Effector CD4-positive, alpha-beta T cell (primary cell): Measurements from ENCODE around the gene SPATS2L.
A peak's percentile ranks its signal among the peaks of the same experiment; 100 is the strongest.

Experiments used
- DNase-seq: peaks from one replicate; pipeline ENCODE4 v3.0.0-alpha.2; 2020

SPATS2L gene

DNA sequence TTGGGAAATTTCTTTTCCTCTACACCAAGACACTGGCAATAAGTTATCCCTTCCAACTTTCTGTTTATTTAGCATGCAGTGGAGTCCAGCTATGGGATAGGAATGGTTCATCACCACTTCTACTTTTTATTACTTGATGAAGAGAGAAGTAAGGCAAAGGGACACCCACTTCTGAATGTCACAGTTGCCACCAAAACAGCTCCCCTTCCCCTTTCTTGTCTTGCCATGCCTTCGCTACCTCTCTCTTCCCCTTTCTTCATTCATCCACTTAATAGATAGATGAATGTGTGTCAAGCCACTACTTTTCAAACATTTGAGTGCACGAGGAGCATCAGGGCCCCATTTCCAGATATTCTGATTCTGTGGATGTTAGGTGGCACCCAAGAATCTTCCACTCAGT lies 143.8 kb downstream of the SPATS2L start:
- DNase-seq = no peak

GRCh38 chr2:200451511-200451910 lies 145.0 kb downstream of the SPATS2L start:
- no peak for DNase-seq

- no peak for DNase-seq
Measured at GRCh38 chr2:200452377-200452776, 145.9 kb downstream of the SPATS2L start.

DNA sequence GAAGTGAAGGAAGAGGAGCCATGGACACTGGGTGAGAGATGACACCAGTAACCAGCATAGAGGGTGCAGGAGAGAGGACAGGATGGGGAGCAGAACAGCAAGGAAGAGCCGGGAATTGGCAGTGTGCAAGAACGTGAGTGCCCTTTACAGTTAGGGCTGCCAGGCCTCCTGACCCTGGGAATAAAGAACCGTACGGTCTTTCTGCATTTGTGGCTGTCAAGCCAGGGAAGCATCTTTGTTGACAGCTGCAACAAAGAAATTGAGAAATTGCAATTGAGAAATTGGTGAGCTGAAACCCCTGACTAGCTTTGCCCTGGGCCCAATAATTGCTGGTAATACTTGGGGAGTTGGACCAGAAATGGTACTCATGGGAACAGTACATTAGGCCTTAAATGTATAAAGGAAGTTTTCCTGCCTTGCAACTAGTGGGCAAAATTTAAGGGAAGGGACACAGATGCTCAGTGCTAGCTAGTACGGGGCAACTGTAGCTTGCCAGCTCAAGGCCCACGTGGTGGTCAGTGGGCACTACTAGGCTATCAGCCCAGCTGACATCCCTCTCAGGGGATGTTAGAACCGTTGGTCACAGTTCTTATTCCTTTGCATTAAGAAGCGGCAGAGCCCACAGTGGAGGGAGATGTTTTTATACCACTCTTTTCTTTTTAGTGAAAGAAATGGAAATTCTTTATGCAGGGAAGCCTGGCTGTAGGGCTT lies 146.8 kb downstream of the SPATS2L start:
- no peak for DNase-seq

GRCh38 chr2:200453853-200454534 lies 147.5 kb downstream of the SPATS2L start:
- no peak for DNase-seq

- DNase-seq = no peak
Measured at GRCh38 chr2:200454927-200455801, 148.7 kb downstream of the SPATS2L start.

- no peak for DNase-seq
Measured at GRCh38 chr2:200455958-200456421, 149.5 kb downstream of the SPATS2L start.

DNA sequence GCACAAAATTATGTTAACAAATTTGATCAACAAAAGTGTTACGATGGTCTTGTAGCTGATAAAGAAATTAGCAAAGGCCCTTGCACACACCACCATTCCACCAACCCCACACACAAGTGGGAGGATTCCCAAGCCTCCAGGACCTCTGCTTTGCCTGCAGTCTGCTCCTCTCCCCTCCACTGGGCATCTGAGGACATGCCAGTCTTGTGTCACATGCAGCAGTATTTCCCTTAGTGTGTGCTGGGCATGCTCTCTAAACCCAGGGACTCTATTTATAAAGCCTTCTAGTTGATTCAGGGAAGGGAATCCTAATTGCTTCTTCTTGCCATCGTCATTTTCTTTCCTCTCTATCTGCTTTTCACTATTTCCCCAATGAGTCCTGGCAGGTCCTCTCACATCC lies 150.1 kb downstream of the SPATS2L start:
- DNase-seq = no peak

- DNase-seq = no peak
Measured at GRCh38 chr2:200459101-200459500, 152.6 kb downstream of the SPATS2L start.

DNA sequence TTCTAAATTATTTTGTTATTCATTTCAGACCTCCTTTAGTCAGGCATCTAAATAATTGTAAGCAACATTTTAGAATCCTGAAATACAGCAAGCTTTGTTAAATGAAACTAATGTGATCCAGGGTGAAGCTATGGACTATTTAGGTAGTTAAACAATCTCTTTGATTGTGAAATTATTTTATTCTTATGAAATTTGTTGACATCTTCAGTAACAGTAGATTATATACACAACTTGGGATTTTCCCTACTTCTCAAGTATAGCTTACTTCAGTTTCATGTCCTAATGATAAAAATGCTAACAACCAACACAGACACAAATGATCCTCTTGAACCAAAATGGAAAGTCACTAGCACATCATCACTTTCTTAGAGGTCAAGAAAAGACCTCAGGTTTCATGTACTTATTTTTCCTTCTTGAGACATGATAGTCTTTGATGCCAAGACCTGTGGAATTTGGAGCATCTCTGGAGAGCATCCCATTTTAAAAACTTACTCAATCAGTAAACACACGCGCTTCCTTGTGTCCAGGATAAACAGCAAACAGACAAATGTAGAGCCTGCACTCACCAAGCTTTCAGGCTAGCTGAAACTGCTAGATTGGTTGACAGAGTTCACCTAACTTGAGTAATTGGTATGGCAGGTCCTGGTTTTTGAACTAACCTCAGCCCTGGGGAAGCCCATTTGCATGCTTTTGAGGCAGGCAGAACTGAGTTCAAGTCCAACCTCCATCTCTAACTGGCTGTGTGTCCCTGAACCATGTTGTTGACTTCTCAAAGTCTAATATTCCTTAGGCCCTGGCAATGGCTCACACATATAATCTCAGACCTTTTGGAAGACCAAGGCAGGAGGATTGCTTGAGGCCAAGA lies 155.6 kb downstream of the SPATS2L start:
- DNase-seq = no peak

GRCh38 chr2:200463452-200463851 lies 157.0 kb downstream of the SPATS2L start:
- no peak for DNase-seq

DNA sequence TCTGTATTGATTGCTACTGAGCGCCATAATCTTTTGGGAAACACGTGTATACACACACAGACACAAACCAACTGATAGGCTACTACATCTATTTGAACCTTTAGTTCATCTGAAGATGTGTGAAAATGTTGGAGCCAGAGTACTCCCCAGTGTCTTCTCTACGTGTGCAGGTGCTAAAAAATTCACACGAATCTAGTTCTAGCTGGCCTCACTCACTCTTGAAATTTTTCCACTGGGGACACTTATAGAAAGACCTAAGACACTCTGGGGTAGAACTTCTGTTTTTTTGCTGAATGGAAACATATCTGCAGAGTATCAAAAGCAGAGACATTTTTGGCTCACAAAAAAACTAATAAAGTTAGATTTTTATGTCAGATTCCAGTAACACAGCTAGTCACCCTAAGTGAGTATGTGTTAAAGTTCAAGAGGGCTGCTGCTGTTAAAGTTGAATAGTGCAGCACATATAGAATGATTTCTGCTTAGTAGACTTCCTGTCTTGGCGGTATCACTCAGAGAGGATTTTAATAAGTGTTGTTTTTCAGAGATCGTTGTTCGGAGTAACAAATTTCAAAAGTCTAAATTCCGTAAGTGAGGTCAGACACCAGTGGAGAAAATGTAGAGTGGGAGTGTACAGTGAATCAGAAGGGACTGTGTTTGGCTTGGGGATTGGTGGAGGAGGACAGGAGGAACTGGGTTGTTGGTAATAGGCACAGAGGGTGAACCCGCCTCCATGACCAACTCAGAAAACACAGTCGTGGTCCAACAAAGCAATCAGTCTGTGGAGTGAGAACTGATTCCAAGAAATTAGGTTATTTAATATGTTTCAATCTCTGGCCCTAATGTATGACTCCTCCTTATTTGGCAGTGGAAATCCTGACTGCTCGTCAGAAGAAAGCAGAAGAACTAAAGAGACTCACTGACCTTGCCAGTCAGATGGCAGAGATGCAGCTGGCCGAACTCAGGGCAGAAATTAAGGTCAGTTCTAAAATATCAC lies 160.2 kb downstream of the SPATS2L start:
- peak; percentile 14 for DNase-seq

- DNase-seq = no peak
Measured at GRCh38 chr2:200467806-200468681, 161.6 kb downstream of the SPATS2L start.

GRCh38 chr2:200469708-200470211 lies 163.3 kb downstream of the SPATS2L start:
- DNase-seq = no peak

DNA sequence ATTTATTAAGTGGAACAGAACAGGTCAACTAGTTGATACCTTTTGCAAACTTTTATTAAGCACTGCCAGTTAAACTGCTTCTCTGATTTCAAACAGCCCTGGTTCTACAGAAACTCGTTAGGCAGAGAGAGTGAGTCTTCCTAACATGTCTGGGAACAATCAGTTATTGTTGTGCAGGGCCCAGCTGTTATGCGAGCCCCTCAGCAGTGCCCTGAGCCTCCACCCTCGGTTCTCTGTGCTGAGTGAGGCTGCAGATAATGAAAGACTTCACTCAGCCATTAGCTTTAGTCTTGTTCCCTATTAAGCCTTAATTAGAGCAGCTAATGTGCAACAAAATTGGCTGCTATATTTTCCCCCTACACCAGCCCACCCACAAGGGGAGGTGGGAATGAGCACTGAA lies 163.7 kb downstream of the SPATS2L start:
- no peak for DNase-seq

GRCh38 chr2:200471324-200471848 lies 164.9 kb downstream of the SPATS2L start:
- peak; percentile 18 for DNase-seq

GRCh38 chr2:200471928-200472645 lies 165.6 kb downstream of the SPATS2L start:
- DNase-seq = no peak

DNA sequence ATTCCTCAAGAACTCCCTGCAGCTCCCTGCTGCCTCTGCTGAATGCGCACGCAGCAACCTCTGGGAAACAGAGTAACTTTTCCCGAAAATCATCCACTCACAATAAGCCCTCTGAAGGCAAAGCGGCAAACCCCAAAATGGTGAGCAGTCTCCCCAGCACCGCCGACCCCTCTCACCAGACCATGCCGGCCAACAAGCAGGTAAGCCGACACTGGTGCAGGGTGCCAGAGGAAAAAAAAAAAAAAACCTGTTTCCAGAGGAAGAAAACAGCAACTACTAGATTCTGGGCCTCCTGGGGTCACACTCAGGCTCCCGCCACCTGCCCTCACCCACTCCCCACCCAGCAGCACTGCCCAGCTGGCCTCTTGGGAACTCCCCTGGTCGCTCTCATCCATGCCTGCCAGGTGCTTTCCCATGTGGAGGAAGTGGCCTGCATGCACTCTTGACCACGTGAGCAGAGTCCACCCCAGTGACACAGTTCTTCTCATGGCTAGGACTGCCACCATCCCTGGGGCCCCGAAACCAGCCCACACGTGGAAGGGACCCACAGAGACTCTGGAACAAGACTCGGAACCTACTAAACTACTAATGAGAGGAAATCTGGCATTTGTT lies 166.5 kb downstream of the SPATS2L start:
- DNase-seq = no peak
